Measurements from ENCODE around the gene FAM200B.

GRCh38 chr4:15714141-15714540 is 32.5 kb downstream of the FAM200B start:
- TF ChIP-seq CTCF (IDR thresholded peaks at IDR 0.05) (no peak), POLR2AphosphoS5 (IDR thresholded peaks at IDR 0.05) (no peak), POLR2A (IDR thresholded peaks at IDR 0.05; ENCODE audit: low read depth) (no peak), EP300 (IDR thresholded peaks at IDR 0.05) (no peak)

Data from esophagus muscularis mucosa (tissue), 4 donors.